Measurements from ENCODE around the gene CAPN5.

CAPN5 gene

GRCh38 chr11:77088236-77089003 lies 21.6 kb downstream of the CAPN5 start:
- DNase-seq (ENCODE audit: low spot score) (peak; percentile 15), ATAC-seq (ENCODE audit: low read depth) (no peak)
- H3K4me3 ChIP-seq (ENCODE audit: severe bottlenecking) = no peak overlapping the region
- no peak overlapping the region for H3K27ac ChIP-seq (ENCODE audit: poor library complexity, severe bottlenecking)
- H3K9me3 ChIP-seq (ENCODE audit: severe bottlenecking) = no peaks in the 10 kb centered on the region
- no peaks in the 10 kb centered on the region for H3K4me1 ChIP-seq (ENCODE audit: insufficient read depth, poor library complexity, severe bottlenecking)
- TF ChIP-seq, protein P1, sequence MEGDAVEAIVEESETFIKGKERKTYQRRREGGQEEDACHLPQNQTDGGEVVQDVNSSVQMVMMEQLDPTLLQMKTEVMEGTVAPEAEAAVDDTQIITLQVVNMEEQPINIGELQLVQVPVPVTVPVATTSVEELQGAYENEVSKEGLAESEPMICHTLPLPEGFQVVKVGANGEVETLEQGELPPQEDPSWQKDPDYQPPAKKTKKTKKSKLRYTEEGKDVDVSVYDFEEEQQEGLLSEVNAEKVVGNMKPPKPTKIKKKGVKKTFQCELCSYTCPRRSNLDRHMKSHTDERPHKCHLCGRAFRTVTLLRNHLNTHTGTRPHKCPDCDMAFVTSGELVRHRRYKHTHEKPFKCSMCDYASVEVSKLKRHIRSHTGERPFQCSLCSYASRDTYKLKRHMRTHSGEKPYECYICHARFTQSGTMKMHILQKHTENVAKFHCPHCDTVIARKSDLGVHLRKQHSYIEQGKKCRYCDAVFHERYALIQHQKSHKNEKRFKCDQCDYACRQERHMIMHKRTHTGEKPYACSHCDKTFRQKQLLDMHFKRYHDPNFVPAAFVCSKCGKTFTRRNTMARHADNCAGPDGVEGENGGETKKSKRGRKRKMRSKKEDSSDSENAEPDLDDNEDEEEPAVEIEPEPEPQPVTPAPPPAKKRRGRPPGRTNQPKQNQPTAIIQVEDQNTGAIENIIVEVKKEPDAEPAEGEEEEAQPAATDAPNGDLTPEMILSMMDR (IDR thresholded peaks at IDR 0.05; ENCODE audit: poor library complexity, severe bottlenecking) = no peak
- H3K36me3 ChIP-seq (ENCODE audit: low read depth) = no peaks in the 10 kb centered on the region
- no peaks in the 10 kb centered on the region for H3K27me3 ChIP-seq (ENCODE audit: insufficient read depth, poor library complexity, severe bottlenecking)

- Histone ChIP-seq H3K4me1 (ENCODE audit: insufficient read depth, poor library complexity, severe bottlenecking) (no peaks in the 10 kb centered on the region), H3K4me3 (ENCODE audit: severe bottlenecking) (no peak overlapping the region), H3K27me3 (ENCODE audit: insufficient read depth, poor library complexity, severe bottlenecking) (no peaks in the 10 kb centered on the region), H3K36me3 (ENCODE audit: low read depth) (no peaks in the 10 kb centered on the region), H3K9me3 (ENCODE audit: severe bottlenecking) (no peaks in the 10 kb centered on the region), H3K27ac (ENCODE audit: poor library complexity, severe bottlenecking) (no peak overlapping the region)
- peak; percentile 37 for DNase-seq (ENCODE audit: low spot score)
- ATAC-seq (ENCODE audit: low read depth) = no peak
- TF ChIP-seq, protein P1 (IDR thresholded peaks at IDR 0.05; ENCODE audit: poor library complexity, severe bottlenecking) = no peak
These were observed 22.3 kb downstream of the CAPN5 start for GRCh38 chr11:77089004-77089545.

DNA sequence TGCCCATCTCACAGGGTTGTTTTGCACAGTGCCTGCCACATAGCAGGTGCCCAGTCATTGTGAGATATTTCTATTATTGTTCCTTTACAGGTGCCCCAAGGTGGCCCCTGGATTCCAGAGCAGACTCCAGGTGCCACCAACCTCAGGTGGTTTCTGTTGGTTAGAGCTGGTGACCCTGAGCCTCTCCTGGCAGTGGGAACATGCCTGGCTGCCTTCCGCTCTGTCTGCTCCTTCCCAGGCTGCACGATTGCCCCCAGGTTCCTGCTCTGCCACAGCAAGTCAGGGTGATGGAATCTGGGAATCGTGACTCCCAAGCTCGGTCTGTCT lies 23.2 kb downstream of the CAPN5 start:
- peak; percentile 43 for DNase-seq (ENCODE audit: low spot score)
- Histone ChIP-seq H3K4me3 (ENCODE audit: severe bottlenecking) (no peak overlapping the region), H3K9me3 (ENCODE audit: severe bottlenecking) (no peaks in the 10 kb centered on the region), H3K27me3 (ENCODE audit: insufficient read depth, poor library complexity, severe bottlenecking) (no peaks in the 10 kb centered on the region), H3K27ac (ENCODE audit: poor library complexity, severe bottlenecking) (no peak overlapping the region), H3K4me1 (ENCODE audit: insufficient read depth, poor library complexity, severe bottlenecking) (no peaks in the 10 kb centered on the region), H3K36me3 (ENCODE audit: low read depth) (no peaks in the 10 kb centered on the region)
- no peak for ATAC-seq (ENCODE audit: low read depth)
- TF ChIP-seq, protein P1 (IDR thresholded peaks at IDR 0.05; ENCODE audit: poor library complexity, severe bottlenecking) = no peak

GRCh38 chr11:77090373-77091111 lies 23.8 kb downstream of the CAPN5 start:
- Histone ChIP-seq H3K4me3 (ENCODE audit: severe bottlenecking) (no peak overlapping the region), H3K4me1 (ENCODE audit: insufficient read depth, poor library complexity, severe bottlenecking) (no peaks in the 10 kb centered on the region), H3K27me3 (ENCODE audit: insufficient read depth, poor library complexity, severe bottlenecking) (no peaks in the 10 kb centered on the region), H3K27ac (ENCODE audit: poor library complexity, severe bottlenecking) (no peak overlapping the region), H3K36me3 (ENCODE audit: low read depth) (no peaks in the 10 kb centered on the region), H3K9me3 (ENCODE audit: severe bottlenecking) (no peaks in the 10 kb centered on the region)
- TF ChIP-seq, protein P1 (IDR thresholded peaks at IDR 0.05; ENCODE audit: poor library complexity, severe bottlenecking) = no peak
- DNase-seq (ENCODE audit: low spot score) (peak; percentile 51), ATAC-seq (ENCODE audit: low read depth) (peak; percentile 9; the same call in 1 of the 3 replicates)
